Mesenchymal stem cell (in vitro differentiated cells and primary cell): Measurements from ENCODE around the gene UGCG. TPM values are rescaled to one million over a fixed set of nuclear protein-coding genes. Genes with fewer than 3 reads are reported as not detected.

Experiments
- DNase-seq: peaks from one replicate; pipeline ENCODE4 v3.0.0-alpha.2; 2013
- H2AFZ ChIP-seq: one replicate; pipeline ENCODE4 v1.6.1; 2013; ENCODE audit warnings: low read depth, mild to moderate bottlenecking, control low read depth, inconsistent platforms, low read length, moderate library complexity
- H2AK5ac ChIP-seq: 2 replicates; pipeline ENCODE4 v1.6.1; 2013; ENCODE audit warnings: low read length, moderate library complexity, mild to moderate bottlenecking, inconsistent platforms; ENCODE audit not compliant: severe bottlenecking
- H2BK120ac ChIP-seq: one replicate; pipeline ENCODE4 v1.6.1; 2013; ENCODE audit warnings: low read depth, mild to moderate bottlenecking, inconsistent platforms, low read length, moderate library complexity
- H2BK12ac ChIP-seq, 2 experiments: one replicate each; pipeline ENCODE4 v1.6.1; 2013; ENCODE audit warnings: inconsistent platforms in 2 of 2, low read length in 2 of 2, mild to moderate bottlenecking in 2 of 2, moderate library complexity in 2 of 2, control low read depth in 1 of 2
- H2BK15ac ChIP-seq: one replicate; pipeline ENCODE4 v1.6.1; 2013; ENCODE audit warnings: mild to moderate bottlenecking, low read depth, inconsistent platforms; ENCODE audit not compliant: poor library complexity, severe bottlenecking
- H2BK5ac ChIP-seq: 2 replicates; pipeline ENCODE4 v1.6.1; 2013; ENCODE audit warnings: low read depth, mild to moderate bottlenecking, low read length, control low read depth, inconsistent platforms; ENCODE audit not compliant: poor library complexity, severe bottlenecking
- H3K14ac ChIP-seq, 2 experiments: one replicate each; pipeline ENCODE4 v1.6.1; 2013; ENCODE audit warnings: inconsistent platforms in 2 of 2, low read length in 2 of 2, control low read depth in 1 of 2, mild to moderate bottlenecking in 1 of 2, moderate library complexity in 1 of 2
- H3K18ac ChIP-seq, 2 experiments: one replicate each; pipeline ENCODE4 v1.6.1; 2013; ENCODE audit warnings: inconsistent platforms in 2 of 2, low read length in 2 of 2, control low read depth in 1 of 2, low read depth in 1 of 2, mild to moderate bottlenecking in 1 of 2
- H3K23ac ChIP-seq, 2 experiments: one replicate each; pipeline ENCODE4 v1.6.1; 2013; ENCODE audit warnings: inconsistent platforms in 2 of 2, low read length in 2 of 2, mild to moderate bottlenecking in 2 of 2, moderate library complexity in 2 of 2, control low read depth in 1 of 2
- H3K27ac ChIP-seq: 2 replicates; pipeline ENCODE4 v1.5.1; 2013; ENCODE audit warnings: mild to moderate bottlenecking, moderate library complexity, low read length, control low read depth, inconsistent platforms; ENCODE audit not compliant: poor library complexity, severe bottlenecking
- H3K27me3 ChIP-seq, 2 experiments: 2 replicates each; pipeline versions ENCODE4 v1.6.1 to v1.7.0; 2013; ENCODE audit warnings: low read length in 2 of 2, mild to moderate bottlenecking in 2 of 2, moderate library complexity in 2 of 2, control low read depth in 1 of 2, inconsistent platforms in 1 of 2; ENCODE audit not compliant: control insufficient read depth in 1 of 2, insufficient read depth in 1 of 2
- H3K36me3 ChIP-seq, 2 experiments: 2 replicates each; pipeline versions ENCODE4 v1.6.1 to v1.7.0; 2013; ENCODE audit warnings: low read length in 2 of 2, control low read depth in 1 of 2, inconsistent platforms in 1 of 2, low read depth in 1 of 2, mild to moderate bottlenecking in 1 of 2; ENCODE audit not compliant: insufficient read depth in 2 of 2, control insufficient read depth in 1 of 2
- H3K4ac ChIP-seq, 2 experiments: one replicate each; pipeline ENCODE4 v1.6.1; 2013; ENCODE audit warnings: inconsistent platforms in 2 of 2, low read length in 2 of 2, mild to moderate bottlenecking in 2 of 2, moderate library complexity in 2 of 2, control low read depth in 1 of 2, low read depth in 1 of 2
- H3K4me1 ChIP-seq: 2 replicates; pipeline ENCODE4 v1.6.1; 2013; ENCODE audit warnings: low read depth, low read length, control low read depth; ENCODE audit not compliant: control insufficient read depth, insufficient read depth
- H3K4me2 ChIP-seq: 2 replicates; pipeline ENCODE4 v1.6.1; 2013; ENCODE audit warnings: low read length, mild to moderate bottlenecking, inconsistent platforms; ENCODE audit not compliant: poor library complexity, severe bottlenecking
- H3K4me3 ChIP-seq, 2 experiments: 2 replicates each; pipeline versions ENCODE4 v1.5.1 to v1.7.0; 2013; ENCODE audit warnings: low read length in 2 of 2, mild to moderate bottlenecking in 2 of 2, control low read depth in 1 of 2, low read depth in 1 of 2; ENCODE audit not compliant: insufficient read depth in 1 of 2
- H3K79me1 ChIP-seq: replicated peaks from 2 replicates; pipeline ENCODE4 v1.6.1; 2013; ENCODE audit warnings: mild to moderate bottlenecking, control low read depth, low read length, inconsistent platforms; ENCODE audit not compliant: poor library complexity, severe bottlenecking
- H3K9ac ChIP-seq: 2 replicates; pipeline ENCODE4 v1.7.0; 2013; ENCODE audit warnings: mild to moderate bottlenecking, low read length, moderate library complexity
- H3K9me3 ChIP-seq: 2 replicates; pipeline ENCODE4 v1.7.0; 2013; ENCODE audit warnings: mild to moderate bottlenecking, low read length; ENCODE audit not compliant: control insufficient read depth
- H4K8ac ChIP-seq: one replicate; pipeline ENCODE4 v1.6.1; 2013; ENCODE audit warnings: inconsistent platforms, mild to moderate bottlenecking, low read length, moderate library complexity
- H4K91ac ChIP-seq: one replicate; pipeline ENCODE4 v1.6.1; 2013; ENCODE audit warnings: mild to moderate bottlenecking, low read length, inconsistent platforms
- WGBS: methylation state at CpG from one replicate; pipeline ENCODE4 v1.1.7; 2013; ENCODE audit warnings: mixed read lengths; 5-methylcytosine and 5-hydroxymethylcytosine counted together
- small RNA-seq: library from polyadenylated mRNA; stranded (forward); fragments of <200 nt; extraction: miRNeasy Mini kit (QIAGEN cat#:217004); gene quantifications from one replicate; pipeline ENCODE3, GENCODE V24; 2013; ENCODE audit warnings: low read depth

The UGCG gene

GRCh38 chr9:111983484-111983908 lies 86.9 kb downstream of the UGCG start:
- no peak for DNase-seq
- Histone ChIP-seq H3K23ac (no peak overlapping the region), H3K4me1 (peaks cover 4% of the 10 kb centered on the region), H3K79me1 (no peaks in the 10 kb centered on the region), H3K4me3 (no peak overlapping the region), H3K9ac (no peak overlapping the region), H3K9me3 (no peaks in the 10 kb centered on the region), H3K27ac (no peak overlapping the region), H3K14ac (no peak overlapping the region), H3K4me2 (no peak overlapping the region), H2BK15ac (no peak overlapping the region), H2BK120ac (no peak overlapping the region), H2AK5ac (no peak overlapping the region), H3K18ac (no peak overlapping the region), H2BK5ac (no peak overlapping the region), H3K36me3 (no peaks in the 10 kb centered on the region), H4K91ac (no peak overlapping the region), H3K4ac (no peak overlapping the region), H2AFZ (no peak overlapping the region), H3K27me3 (no peaks in the 10 kb centered on the region), H2BK12ac (no peak overlapping the region), H4K8ac (no peak overlapping the region)
- 93% methylated on average over 2 of the region's 2 CpGs for WGBS

GRCh38 chr9:111984086-111984802 lies 87.6 kb downstream of the UGCG start:
- no peak overlapping the region for H2AK5ac ChIP-seq
- no peak overlapping the region for H2BK120ac ChIP-seq
- H3K9me3 ChIP-seq: no peaks in the 10 kb centered on the region
- no peak overlapping the region for H2AFZ ChIP-seq
- H3K4me2 ChIP-seq: no peak overlapping the region
- H3K9ac ChIP-seq: no peak overlapping the region
- no peak overlapping the region for H3K14ac ChIP-seq
- no peak overlapping the region for H2BK12ac ChIP-seq
- H3K79me1 ChIP-seq: no peaks in the 10 kb centered on the region
- 96% methylated on average over 5 of the region's 5 CpGs for WGBS
- no peak overlapping the region for H3K27ac ChIP-seq
- H3K36me3 ChIP-seq: no peaks in the 10 kb centered on the region
- H3K23ac ChIP-seq: no peak overlapping the region
- H4K91ac ChIP-seq: no peak overlapping the region
- no peaks in the 10 kb centered on the region for H3K27me3 ChIP-seq
- H3K4me3 ChIP-seq: no peak overlapping the region
- DNase-seq: no peak
- no peak overlapping the region for H2BK5ac ChIP-seq
- no peak overlapping the region for H2BK15ac ChIP-seq
- no peak overlapping the region for H4K8ac ChIP-seq
- H3K4me1 ChIP-seq: peaks cover 3% of the 10 kb centered on the region
- H3K18ac ChIP-seq: no peak overlapping the region
- H3K4ac ChIP-seq: no peak overlapping the region

Small RNA genes lying within 50 kb of the gene (small RNA-seq; reads per million reads assigned to genes)
- not detected for gene MIR4668
